Stimulated activated CD4-positive, alpha-beta T cell treated with anti-CD3 and anti-CD28 coated beads, TNF-alpha, amount 100 ng/mL, for 24 hours (primary cell): ENCODE data around the gene CIPC.
A peak's percentile ranks its signal among the peaks of the same experiment; 100 is the strongest.

Experiments
- DNase-seq, 3 experiments: peaks; one replicate each; pipeline ENCODE4 v3.0.0-alpha.2; 2020; ENCODE audit warnings: low read depth in 3 of 3

CIPC gene

DNA sequence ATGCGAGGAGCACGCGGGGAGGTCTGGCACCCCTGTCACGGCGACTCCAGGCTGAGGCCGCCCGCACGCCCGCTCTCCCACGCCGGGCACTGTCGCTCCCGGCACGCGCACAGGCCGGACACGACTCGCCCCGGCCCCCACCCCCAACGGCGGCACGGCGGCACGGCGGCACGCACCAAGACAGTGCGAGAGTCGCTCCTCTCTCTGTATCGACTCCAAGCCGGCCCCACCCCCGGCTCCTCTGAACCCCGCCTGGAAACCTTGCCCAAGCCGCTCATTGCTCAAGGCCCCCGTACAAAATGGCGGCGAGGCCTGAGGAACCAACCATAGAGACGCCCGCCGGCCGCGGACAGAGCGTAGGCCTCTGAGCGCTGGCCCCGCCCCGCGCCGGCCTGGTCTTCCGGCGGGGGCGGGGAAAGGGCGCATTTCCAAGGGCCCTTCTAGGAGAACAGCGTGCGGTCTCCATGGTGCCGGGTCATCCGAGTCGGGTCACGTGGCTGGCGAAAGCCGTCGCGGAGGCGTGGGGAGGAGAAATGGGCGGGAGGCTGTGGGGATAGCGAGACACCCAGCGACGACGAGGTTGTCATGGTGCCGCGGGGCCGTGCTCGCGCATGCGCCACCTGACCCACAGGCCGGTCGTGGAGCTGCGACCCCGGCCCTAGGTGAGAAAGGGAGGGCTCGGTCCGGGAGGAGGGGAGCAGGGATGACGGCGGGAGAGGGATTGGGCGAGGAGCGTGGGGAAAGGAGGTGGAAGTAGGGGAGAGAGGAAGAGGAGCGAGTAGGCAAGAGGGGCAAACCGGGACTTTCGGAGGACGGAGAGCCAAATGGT lies at the start of gene CIPC:
Gene CIPC (plus strand): TSS at position 559 of the 829 bp plus-strand sequence. CDS start 7,451 bp downstream, outside the sequence.
- peak; percentile 99 to 100 (median 99) for DNase-seq

DNA sequence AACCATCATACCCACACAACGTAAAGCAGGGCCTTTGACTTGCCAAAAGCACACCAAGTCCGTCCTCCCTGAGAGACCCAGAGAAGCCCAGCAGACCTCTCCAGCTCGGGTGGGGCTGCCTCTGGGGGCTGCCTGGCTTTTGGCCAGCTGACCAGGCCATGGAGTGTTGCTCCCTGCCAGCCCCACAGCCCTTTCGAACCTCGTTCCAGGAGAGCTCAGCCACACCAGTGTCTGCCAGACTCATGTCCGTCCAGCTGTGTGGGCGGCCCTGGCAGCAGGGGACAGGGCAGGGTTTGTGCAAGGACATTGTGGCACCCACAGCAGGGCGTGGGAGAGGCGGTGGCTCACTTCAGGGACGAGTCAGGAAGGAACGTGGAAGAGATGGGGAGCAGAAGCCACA lies 46.9 kb upstream of the CIPC start:
- DNase-seq = no peak

GRCh38 chr14:77052281-77053044 lies 45.6 kb upstream of the CIPC start:
- DNase-seq = no peak

GRCh38 chr14:77053046-77053841 lies 44.8 kb upstream of the CIPC start:
- DNase-seq = peak; percentile 52 to 77 (median 56)

- no peak for DNase-seq
These were observed 42.8 kb upstream of the CIPC start for GRCh38 chr14:77055306-77055705.

DNA sequence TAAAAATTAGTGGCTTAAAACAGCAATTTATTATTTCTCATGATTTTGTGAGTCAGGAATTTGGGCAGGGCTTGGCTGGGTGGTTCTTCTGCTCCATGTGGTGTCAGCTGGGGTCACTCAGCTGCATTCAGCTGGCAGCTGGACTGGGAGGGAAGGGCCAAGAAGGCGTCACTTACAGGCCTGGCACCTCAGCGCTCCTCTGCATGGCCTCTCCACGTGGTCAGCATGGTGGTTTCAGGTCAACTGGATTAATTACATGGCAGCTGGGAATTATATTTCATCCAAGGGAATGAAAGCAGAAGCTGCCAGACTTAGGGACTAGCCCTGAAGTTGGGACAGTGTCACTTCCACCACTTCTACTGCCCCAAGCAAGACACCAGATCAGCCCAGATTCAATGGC lies 42.1 kb upstream of the CIPC start:
- DNase-seq = no peak

DNA sequence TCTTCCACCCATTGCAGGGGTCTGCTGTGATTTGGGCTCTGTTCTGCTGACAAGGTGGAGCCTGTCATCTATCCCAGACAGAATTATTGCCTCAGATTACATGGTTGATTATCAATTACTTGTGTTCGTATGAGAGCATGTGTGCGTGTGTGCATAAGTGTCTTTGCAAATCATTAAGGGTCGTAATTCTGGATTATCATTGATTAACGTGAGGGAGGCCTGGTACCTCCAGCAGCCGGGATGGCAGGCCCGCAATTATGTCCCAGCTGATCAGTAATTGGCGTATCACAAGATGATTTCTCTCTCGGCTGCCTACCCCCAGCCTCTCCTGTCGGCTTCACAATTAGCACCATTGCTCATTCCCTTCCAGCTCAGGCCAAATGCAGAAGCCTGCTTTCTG lies 39.9 kb upstream of the CIPC start:
- no peak for DNase-seq

DNA sequence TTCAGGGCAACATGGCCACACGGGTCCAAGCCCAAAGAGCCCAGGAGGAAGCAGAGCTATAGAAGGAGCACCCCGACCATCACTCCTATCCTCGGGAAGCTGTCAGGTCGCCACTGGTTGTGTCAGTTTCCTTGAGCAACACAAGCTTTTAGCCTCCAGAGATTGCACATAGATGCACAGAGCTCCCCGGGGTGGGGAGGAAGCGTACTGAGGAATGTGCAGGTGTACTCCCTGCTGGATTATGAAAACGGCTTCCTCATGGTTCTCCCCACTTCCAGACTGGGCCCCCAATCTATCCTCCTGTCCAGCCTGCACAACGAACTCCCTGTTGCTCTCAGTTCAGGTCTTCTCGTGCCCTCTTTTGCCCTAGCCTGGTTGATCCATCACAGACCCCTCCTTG lies 39.3 kb upstream of the CIPC start:
- no peak for DNase-seq

GRCh38 chr14:77059276-77059915 lies 38.7 kb upstream of the CIPC start:
- peak in 1 of 3 experiments; percentile 21 for DNase-seq

DNA sequence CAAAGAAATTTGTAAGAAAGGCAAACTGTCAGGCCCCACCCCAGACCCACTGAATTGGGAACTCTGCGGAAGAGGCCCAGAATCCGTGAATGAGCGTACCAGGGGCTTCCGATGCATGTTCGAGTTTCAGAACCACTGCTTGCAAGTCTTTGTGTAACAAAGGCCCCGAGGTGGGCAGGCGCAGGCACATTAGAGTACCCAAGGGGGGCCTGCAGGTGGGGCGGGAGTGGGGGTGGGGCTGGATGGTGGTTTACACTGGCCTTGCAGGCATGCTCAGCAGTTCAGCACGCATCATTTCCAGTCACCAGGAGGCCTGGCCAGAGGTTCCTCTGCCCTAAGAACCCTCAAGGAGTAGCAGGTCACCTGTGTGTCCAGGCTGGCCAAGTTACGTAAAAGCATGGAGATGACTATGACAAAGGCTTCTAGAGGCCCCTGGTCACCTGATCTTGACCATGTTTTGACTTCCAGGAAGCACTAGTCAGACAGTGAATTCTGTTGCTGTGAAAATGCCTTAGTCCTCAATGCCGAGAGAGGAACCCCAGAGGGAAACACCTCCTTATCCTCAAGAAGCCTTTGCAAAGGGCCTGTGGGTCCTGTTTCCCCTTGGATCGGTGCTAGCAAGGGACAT lies 36.3 kb upstream of the CIPC start:
- DNase-seq = no peak

DNA sequence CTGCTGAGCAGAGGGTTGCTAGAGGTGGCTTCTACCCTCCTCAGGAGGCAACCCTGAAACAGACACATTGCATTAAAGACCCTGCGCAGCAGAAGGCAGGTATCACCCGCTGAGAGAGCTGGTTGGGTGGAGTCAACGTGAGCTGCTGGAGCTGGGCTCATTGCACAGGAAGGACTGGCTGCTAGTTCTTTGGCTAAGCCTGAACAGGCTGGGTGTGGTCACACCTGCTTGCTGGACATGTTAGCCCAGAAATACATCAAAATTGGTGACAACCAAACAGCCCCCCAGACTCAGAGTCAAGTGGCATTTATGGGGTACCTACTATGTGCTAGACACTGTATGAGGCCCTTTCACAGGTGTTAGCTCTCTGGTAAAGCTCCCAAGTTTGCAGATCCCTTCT lies 35.8 kb upstream of the CIPC start:
- DNase-seq = no peak

- DNase-seq = no peak
These were observed 34.4 kb upstream of the CIPC start for GRCh38 chr14:77063571-77064171.

GRCh38 chr14:77064521-77065178 lies 33.4 kb upstream of the CIPC start:
- no peak for DNase-seq

- DNase-seq = no peak
These were observed 32.0 kb upstream of the CIPC start for GRCh38 chr14:77065851-77066577.

DNA sequence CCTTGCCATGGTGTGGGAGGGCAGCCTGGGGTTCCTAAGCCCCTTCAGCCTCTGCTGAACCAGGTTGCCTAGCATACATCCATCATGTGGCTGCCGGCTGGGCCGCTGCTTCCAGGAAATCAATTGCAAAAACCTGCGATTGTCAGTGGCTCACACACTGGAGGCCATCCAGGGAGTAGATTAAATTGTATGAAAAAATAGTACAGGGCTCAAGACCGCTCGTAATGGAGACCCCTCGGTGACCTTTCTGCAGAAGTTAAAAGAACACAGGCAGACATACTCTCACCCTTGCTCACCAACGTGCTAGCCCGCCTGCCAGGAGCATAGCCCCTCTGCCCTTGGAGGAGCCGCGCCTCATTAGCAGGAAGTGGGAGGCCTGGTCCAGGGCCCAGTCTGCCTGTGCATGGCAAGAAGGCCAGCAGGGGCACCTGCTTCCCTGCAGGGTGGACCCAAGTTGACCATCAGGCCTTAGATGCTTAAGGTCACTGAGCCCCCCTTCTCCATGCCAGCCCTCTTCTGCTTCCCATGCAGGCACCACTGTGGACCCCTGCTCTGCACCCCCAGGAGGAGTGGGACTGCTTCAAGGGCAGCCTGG lies 31.4 kb upstream of the CIPC start:
- no peak for DNase-seq

DNA sequence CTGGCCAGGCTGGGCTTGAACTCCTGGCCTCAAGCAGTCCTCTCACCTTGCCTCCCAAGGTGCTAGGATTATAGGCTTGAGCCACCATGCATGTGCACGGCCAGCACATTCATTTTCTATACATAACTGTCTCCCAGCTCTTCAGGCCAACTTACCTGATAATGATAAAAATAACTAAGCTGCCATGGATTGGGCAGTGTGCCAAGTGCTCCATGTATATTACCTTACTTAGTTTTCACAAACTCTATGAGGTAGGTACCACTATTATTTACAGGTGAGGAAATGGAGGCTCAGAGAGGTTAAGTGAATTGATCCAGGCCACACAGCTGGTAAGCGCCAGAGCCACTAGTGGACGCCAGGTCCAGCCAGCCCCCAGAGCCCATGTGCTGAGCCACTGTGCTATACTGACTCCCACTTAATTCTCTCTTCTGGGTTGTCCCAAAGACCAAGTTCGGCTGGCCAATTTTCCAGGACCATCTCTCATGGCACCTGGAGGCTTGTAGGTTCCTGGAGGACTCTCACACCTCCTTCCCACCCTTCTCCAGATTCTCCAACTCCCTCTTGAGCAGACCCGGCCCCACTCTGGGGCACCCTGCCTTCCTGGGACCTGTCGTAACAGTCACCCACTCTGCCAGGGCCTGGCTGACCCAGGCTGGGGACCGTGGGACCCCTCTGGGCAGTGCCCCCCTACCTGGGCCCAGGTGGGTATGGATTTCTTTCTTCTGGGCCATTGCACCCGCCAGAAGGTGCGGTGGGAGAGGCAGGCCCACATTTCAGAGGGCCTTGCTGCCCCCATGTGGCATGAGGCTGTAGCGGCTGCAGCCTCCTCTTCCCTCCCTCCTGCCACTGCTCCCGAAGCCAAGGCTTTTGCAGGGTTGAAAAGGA lies 30.2 kb upstream of the CIPC start:
- peak; percentile 31 to 50 (median 36) for DNase-seq

DNA sequence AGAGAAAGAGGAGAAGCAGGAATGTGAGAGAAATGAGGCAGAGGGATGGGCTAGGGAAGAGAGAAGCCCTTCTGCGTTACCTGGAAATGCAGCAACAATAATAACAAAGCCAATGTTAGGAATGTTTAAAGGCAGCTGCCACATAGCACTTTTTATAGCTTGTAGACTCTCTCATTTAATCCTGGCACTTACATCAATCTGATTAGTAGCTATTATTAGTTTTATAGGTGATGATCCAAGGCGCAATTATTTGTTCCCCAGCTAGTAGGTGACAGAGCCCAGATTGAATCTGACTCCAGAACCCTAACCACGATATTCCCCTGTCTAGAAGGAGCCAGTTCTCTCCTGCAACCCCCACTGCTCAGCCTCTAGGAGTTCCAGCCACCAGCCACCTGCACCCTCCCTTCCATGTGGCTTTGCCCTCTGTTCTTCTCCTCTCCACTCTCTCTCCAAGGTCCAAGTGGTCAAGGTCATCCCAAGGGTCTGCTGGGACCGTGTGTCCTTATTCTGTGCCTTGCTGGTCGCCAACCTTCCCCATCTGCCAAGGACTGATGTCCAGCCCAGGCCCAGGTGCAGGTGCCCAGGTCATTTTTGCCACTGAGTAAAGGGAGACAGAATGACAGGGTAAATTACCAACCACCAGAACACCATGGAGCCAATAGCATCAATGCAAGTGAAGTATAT lies 29.4 kb upstream of the CIPC start:
- no peak for DNase-seq

DNA sequence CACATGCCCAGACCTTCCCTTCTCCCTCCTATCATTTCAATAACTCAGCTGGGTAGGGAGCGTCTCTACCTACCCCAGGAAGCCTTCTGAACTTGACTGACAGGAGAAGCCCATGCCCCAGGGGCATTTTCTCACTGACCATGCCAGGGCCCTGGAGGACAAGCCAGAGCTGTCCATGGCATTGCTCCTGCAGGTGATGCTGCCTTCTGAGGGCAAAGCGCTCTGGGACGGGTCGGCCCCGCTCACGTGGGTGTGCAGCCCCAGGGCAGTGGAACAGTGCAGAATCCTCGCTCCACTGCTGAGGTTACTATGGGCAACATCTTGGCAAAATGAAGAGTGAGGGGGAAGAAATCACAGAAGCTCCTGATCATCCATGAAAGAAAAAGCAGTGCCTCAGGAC lies 28.5 kb upstream of the CIPC start:
- DNase-seq = no peak
